CD4-positive, CD25-positive, alpha-beta regulatory T cell (primary cell): ENCODE data around the gene ADGRB3. TPM values are rescaled to one million over a fixed set of nuclear protein-coding genes. Genes with fewer than 3 reads are reported as not detected.

Experiments used
- ATAC-seq, 2 donors: fragments of 150-1000 bp; cut with Tn5 transposase; one replicate each; pipeline ENCODE4 v1.10.0; 2021; ENCODE audit warnings: low read depth in 2 of 2, moderate number of reproducible peaks in 2 of 2, moderate library complexity in 1 of 2
- DNase-seq, 3 donors: peaks; one replicate each; pipeline versions ENCODE4 v3.0.0 to v3.0.0-alpha.2; 2012 to 2022; ENCODE audit warnings: mixed read lengths in 1 of 3
- H3K27ac ChIP-seq: one replicate; pipeline ENCODE4 v1.7.0; 2013; ENCODE audit warnings: mild to moderate bottlenecking, low read length; ENCODE audit not compliant: insufficient read depth, poor library complexity, severe bottlenecking
- H3K27me3 ChIP-seq: one replicate; pipeline ENCODE4 v1.7.0; 2013; ENCODE audit warnings: low read length; ENCODE audit not compliant: control insufficient read depth, insufficient read depth
- H3K36me3 ChIP-seq: one replicate; pipeline ENCODE4 v1.7.0; 2013; ENCODE audit warnings: mild to moderate bottlenecking, low read length, moderate library complexity; ENCODE audit not compliant: control insufficient read depth, insufficient read depth
- H3K4me1 ChIP-seq: 2 replicates; pipeline ENCODE4 v1.7.0; 2013; ENCODE audit warnings: mild to moderate bottlenecking, low read length; ENCODE audit not compliant: insufficient read depth, control insufficient read depth, poor library complexity, severe bottlenecking
- H3K4me3 ChIP-seq: one replicate; pipeline ENCODE4 v1.7.0; 2013; ENCODE audit warnings: low read depth, mild to moderate bottlenecking, low read length, moderate library complexity
- H3K9me3 ChIP-seq, 2 experiments: 1 replicate in 1 of 2; 2 replicates in 1 of 2; pipeline ENCODE4 v1.7.0; 2013; ENCODE audit warnings: low read length in 2 of 2, mild to moderate bottlenecking in 1 of 2, moderate library complexity in 1 of 2; ENCODE audit not compliant: control insufficient read depth in 2 of 2
- H3K27ac Mint-ChIP-seq, 3 donors: one replicate each; pipeline ENCODE4 v1.8.0; 2020 to 2022; ENCODE audit warnings: mild to moderate bottlenecking in 3 of 3, mixed read lengths in 3 of 3, moderate library complexity in 2 of 3
- H3K27me3 Mint-ChIP-seq: one replicate; pipeline ENCODE4 v1.8.0; 2022; ENCODE audit warnings: mild to moderate bottlenecking, mixed read lengths
- H3K36me3 Mint-ChIP-seq: one replicate; pipeline ENCODE4 v1.8.0; 2020; ENCODE audit warnings: mixed read lengths
- H3K4me1 Mint-ChIP-seq, 4 donors: one replicate each; pipeline ENCODE4 v1.8.0; 2020 to 2022; ENCODE audit warnings: mixed read lengths in 4 of 4, mild to moderate bottlenecking in 1 of 4
- H3K4me3 Mint-ChIP-seq, 4 donors: one replicate each; pipeline ENCODE4 v1.8.0; 2020 to 2022; ENCODE audit warnings: mild to moderate bottlenecking in 4 of 4, mixed read lengths in 4 of 4, moderate library complexity in 3 of 4
- H3K9me3 Mint-ChIP-seq, 7 donors: one replicate each; pipeline ENCODE4 v1.8.0; 2020 to 2022; ENCODE audit warnings: mixed read lengths in 7 of 7, mild to moderate bottlenecking in 3 of 7, moderate library complexity in 2 of 7
- polyA plus RNA-seq, 4 donors: library from polyadenylated mRNA; unstranded; fragments of 300-500 nt; fragmentation: Illumina TruSeq; gene quantifications; one replicate each; pipeline ENCODE4 v1.2.3, GENCODE V29; 2021
- total RNA-seq: library from RNA; stranded (reverse); gene quantifications from one replicate; pipeline ENCODE4 v1.2.3, GENCODE V29; 2022

Gene ADGRB3
- total RNA-seq (not detected), polyA plus RNA-seq (not detected)

GRCh38 chr6:68634726-68635411 is at the start of gene ADGRB3:
Gene ADGRB3, plus strand, starts transcription at chr6:68635282. Its CDS starts 3,394 bp downstream, at chr6:68638676.
- Histone ChIP-seq H3K4me1 (peaks cover 3% of the 10 kb centered on the region), H3K36me3 (no peaks in the 10 kb centered on the region), H3K27me3 (peaks cover 22% of the 10 kb centered on the region), H3K4me3 (no peak within 1 kb of the TSS), H3K9me3 (no peaks in the 10 kb centered on the region), H3K27ac (no peak within 1 kb of the TSS)
- DNase-seq = peak in 1 of 3 donors; percentile 37
- H3K4me3 Mint-ChIP-seq = peak within 1 kb of the TSS in 3 of 4 donors; percentile 50 to 90 (median 82)
- H3K27ac Mint-ChIP-seq = peak within 1 kb of the TSS in 2 of 3 donors; percentile 20 to 52
- no peaks in the 10 kb centered on the region for H3K36me3 Mint-ChIP-seq
- peaks cover 51% of the 10 kb centered on the region for H3K27me3 Mint-ChIP-seq
- peak; percentile 39 to 60 for ATAC-seq
- H3K4me1 Mint-ChIP-seq = peaks cover 0 to 22% (median 13%) of the 10 kb centered on the region in 4 donors
- peaks cover 0 to 7% (median 0%) of the 10 kb centered on the region in 7 donors for H3K9me3 Mint-ChIP-seq

GRCh38 chr6:68593558-68593957 is 41.5 kb upstream of the ADGRB3 start:
- no peak for DNase-seq
- Mint-ChIP-seq H3K36me3 (no peaks in the 10 kb centered on the region), H3K27ac (no peak overlapping the region)

GRCh38 chr6:68597642-68598041 is 37.4 kb upstream of the ADGRB3 start:
- Histone ChIP-seq H3K9me3 (peaks cover 0 to 5% of the 10 kb centered on the region in 2 experiments), H3K4me3 (no peak overlapping the region), H3K36me3 (no peaks in the 10 kb centered on the region), H3K27ac (no peak overlapping the region), H3K27me3 (no peaks in the 10 kb centered on the region), H3K4me1 (no peaks in the 10 kb centered on the region)
- H3K9me3 Mint-ChIP-seq = peaks cover 0 to 19% (median 3%) of the 10 kb centered on the region in 7 donors
- H3K27me3 Mint-ChIP-seq = no peaks in the 10 kb centered on the region
- no peaks in the 10 kb centered on the region for H3K4me1 Mint-ChIP-seq
- H3K27ac Mint-ChIP-seq = no peak overlapping the region
- DNase-seq (no peak), ATAC-seq (no peak)
- H3K36me3 Mint-ChIP-seq = no peaks in the 10 kb centered on the region
- no peak overlapping the region for H3K4me3 Mint-ChIP-seq

More at GRCh38 chr6:68593558-68593957, 41.5 kb upstream of the ADGRB3 start:
- Histone ChIP-seq H3K27me3 (no peaks in the 10 kb centered on the region), H3K4me3 (no peak overlapping the region), H3K4me1 (no peaks in the 10 kb centered on the region), H3K36me3 (no peaks in the 10 kb centered on the region), H3K27ac (no peak overlapping the region), H3K9me3 (peaks cover 0 to 5% of the 10 kb centered on the region in 2 experiments)
- Mint-ChIP-seq H3K9me3 (peaks cover 2 to 22% (median 11%) of the 10 kb centered on the region in 7 donors), H3K4me3 (no peak overlapping the region), H3K27me3 (no peaks in the 10 kb centered on the region), H3K4me1 (no peaks in the 10 kb centered on the region)
- no peak for ATAC-seq

GRCh38 chr6:68615938-68616337 is 19.1 kb upstream of the ADGRB3 start:
- Mint-ChIP-seq H3K4me3 (no peak overlapping the region), H3K36me3 (no peaks in the 10 kb centered on the region), H3K4me1 (no peaks in the 10 kb centered on the region), H3K27me3 (no peaks in the 10 kb centered on the region), H3K27ac (no peak overlapping the region), H3K9me3 (peaks cover 0 to 3% (median 0%) of the 10 kb centered on the region in 7 donors)
- Histone ChIP-seq H3K9me3 (no peaks in the 10 kb centered on the region), H3K27me3 (no peaks in the 10 kb centered on the region), H3K36me3 (no peaks in the 10 kb centered on the region), H3K4me1 (no peaks in the 10 kb centered on the region), H3K4me3 (no peak overlapping the region), H3K27ac (no peak overlapping the region)
- DNase-seq (no peak), ATAC-seq (no peak)

GRCh38 chr6:68625998-68626397 is 9.1 kb upstream of the ADGRB3 start:
- peaks cover 2 to 13% (median 7%) of the 10 kb centered on the region in 7 donors for H3K9me3 Mint-ChIP-seq
- no peaks in the 10 kb centered on the region for H3K36me3 ChIP-seq
- peaks cover 0 to 1% of the 10 kb centered on the region in 2 experiments for H3K9me3 ChIP-seq
- no peak overlapping the region for H3K4me3 ChIP-seq
- H3K4me1 Mint-ChIP-seq = peaks cover 0 to 2% (median 0%) of the 10 kb centered on the region in 4 donors
- no peaks in the 10 kb centered on the region for H3K4me1 ChIP-seq
- no peak overlapping the region for H3K27ac Mint-ChIP-seq
- DNase-seq (no peak), ATAC-seq (no peak)
- no peak overlapping the region for H3K27ac ChIP-seq
- peaks cover 5% of the 10 kb centered on the region for H3K27me3 Mint-ChIP-seq
- H3K4me3 Mint-ChIP-seq = no peak overlapping the region
- no peaks in the 10 kb centered on the region for H3K27me3 ChIP-seq
- no peaks in the 10 kb centered on the region for H3K36me3 Mint-ChIP-seq

- H3K4me1 ChIP-seq = no peaks in the 10 kb centered on the region
- peaks cover 10% of the 10 kb centered on the region for H3K27me3 Mint-ChIP-seq
- no peak overlapping the region for H3K4me3 ChIP-seq
- H3K36me3 ChIP-seq = no peaks in the 10 kb centered on the region
- H3K9me3 ChIP-seq = peaks cover 0 to 1% of the 10 kb centered on the region in 2 experiments
- H3K9me3 Mint-ChIP-seq = peaks cover 2 to 13% (median 7%) of the 10 kb centered on the region in 7 donors
- ATAC-seq = no peak
- H3K27ac Mint-ChIP-seq = no peak overlapping the region
- peaks cover 6% of the 10 kb centered on the region for H3K27me3 ChIP-seq
- peaks cover 0 to 2% (median 0%) of the 10 kb centered on the region in 4 donors for H3K4me1 Mint-ChIP-seq
- H3K36me3 Mint-ChIP-seq = no peaks in the 10 kb centered on the region
- no peak overlapping the region for H3K4me3 Mint-ChIP-seq
- DNase-seq = no peak
- H3K27ac ChIP-seq = no peak overlapping the region
Observed at GRCh38 chr6:68628161-68628560, 6.9 kb upstream of the ADGRB3 start.

- no peak overlapping the region for H3K4me3 Mint-ChIP-seq
- H3K4me1 ChIP-seq = peaks cover 3% of the 10 kb centered on the region
- no peaks in the 10 kb centered on the region for H3K36me3 Mint-ChIP-seq
- H3K9me3 Mint-ChIP-seq = peaks cover 0 to 7% (median 0%) of the 10 kb centered on the region in 7 donors
- DNase-seq = no peak
- ATAC-seq = no peak
- peaks cover 0 to 18% (median 13%) of the 10 kb centered on the region in 4 donors for H3K4me1 Mint-ChIP-seq
- H3K27me3 ChIP-seq = peaks cover 22% of the 10 kb centered on the region
- H3K27me3 Mint-ChIP-seq = peaks cover 44% of the 10 kb centered on the region
- no peak overlapping the region for H3K27ac ChIP-seq
- no peaks in the 10 kb centered on the region for H3K9me3 ChIP-seq
- no peak overlapping the region for H3K4me3 ChIP-seq
- H3K27ac Mint-ChIP-seq = no peak overlapping the region
- no peaks in the 10 kb centered on the region for H3K36me3 ChIP-seq
Observed at GRCh38 chr6:68632734-68633133, 2.3 kb upstream of the ADGRB3 start.
